ENCODE measurements around the gene KMT2A.

The KMT2A gene

GRCh38 chr11:118488480-118489109 is 52.3 kb downstream of the KMT2A start:
- peak; percentile 59 to 65 (median 63) for DNase-seq

GRCh38 chr11:118491041-118491440 is 54.7 kb downstream of the KMT2A start:
- no peak for DNase-seq

- DNase-seq, result no peak
Observed at GRCh38 chr11:118497831-118498230, 61.5 kb downstream of the KMT2A start.

- no peak for DNase-seq
Observed at GRCh38 chr11:118503216-118503615, 66.9 kb downstream of the KMT2A start.

- no peak for DNase-seq
Observed at GRCh38 chr11:118511601-118512000, 75.3 kb downstream of the KMT2A start.

- DNase-seq, result no peak
Observed at GRCh38 chr11:118514103-118514502, 77.8 kb downstream of the KMT2A start.

GRCh38 chr11:118519549-118519948 is 83.3 kb downstream of the KMT2A start:
- DNase-seq, result no peak

- no peak for DNase-seq
Observed at GRCh38 chr11:118521892-118522311, 85.6 kb downstream of the KMT2A start.

- DNase-seq, result no peak
Observed at GRCh38 chr11:118522571-118523072, 86.3 kb downstream of the KMT2A start.

GRCh38 chr11:118524356-118524755 is 88.1 kb downstream of the KMT2A start:
- DNase-seq, result no peak

GRCh38 chr11:118524757-118525470 is 88.6 kb downstream of the KMT2A start:
- DNase-seq, result no peak

- no peak for DNase-seq
Observed at GRCh38 chr11:118526688-118527087, 90.4 kb downstream of the KMT2A start.

- DNase-seq, result no peak
Observed at GRCh38 chr11:118527109-118527508, 90.8 kb downstream of the KMT2A start, which contains the start of gene TTC36. TSS of gene TTC36 (plus strand) at chr11:118527474. CDS start at chr11:118527495, 21 bp downstream.

GRCh38 chr11:118528511-118528910 is 92.2 kb downstream of the KMT2A start:
- no peak for DNase-seq

GRCh38 chr11:118529584-118530175 is 93.4 kb downstream of the KMT2A start:
- no peak for DNase-seq

- DNase-seq, result no peak
Observed at GRCh38 chr11:118530180-118530682, 93.9 kb downstream of the KMT2A start.

- DNase-seq, result peak; percentile 50 to 64 (median 54)
Observed at GRCh38 chr11:118530683-118531596, 94.6 kb downstream of the KMT2A start, which contains the start of gene TMEM25. TSS of gene TMEM25 (plus strand) at chr11:118531192. CDS start at chr11:118531802, 610 bp downstream.

- DNase-seq, result no peak
Observed at GRCh38 chr11:118531597-118532084, 95.3 kb downstream of the KMT2A start.

- no peak for DNase-seq
Observed at GRCh38 chr11:118532091-118532490, 95.8 kb downstream of the KMT2A start.

- no peak for DNase-seq
Observed at GRCh38 chr11:118532852-118533768, 96.8 kb downstream of the KMT2A start.

All from activated CD4-positive, CD25-positive, alpha-beta regulatory T cell (primary cell).